IMR-90 (cell line): ENCODE data around the gene CMPK2. TPM values are rescaled to one million over a fixed set of nuclear protein-coding genes. Genes with fewer than 3 reads are reported as not detected.

Source experiments
- ATAC-seq: fragments of 200-7000 bp; cut with Tn5 transposase; 2 replicates; pipeline ENCODE4 v1.9.1; 2020; ENCODE audit warnings: low read depth, mild to moderate bottlenecking, moderate library complexity
- BruUV-seq: library from RNA; stranded (reverse); fragments of 400-500 nt; replicated peaks from 2 replicates; lab custom pipeline; 2021; lab: Mats Ljungman, UMichigan
- CTCF ChIA-PET: fragments of 300-600 bp; formaldehyde crosslinking; extraction: SDS; loops from one replicate; lab custom pipeline; 2021; ENCODE audit warnings: antibody characterized with exemption; lab: Yijun Ruan, JAX
- POLR2A ChIA-PET: fragments of 300-600 bp; sonication (Branson Sonifier 250); formaldehyde crosslinking; loops from one replicate; lab custom pipeline; 2022; ENCODE audit warnings: antibody characterized with exemption; ENCODE audit not compliant: unreplicated experiment; lab: Charles Lee
- DNase-seq: peaks from one replicate; pipeline ENCODE4 v3.0.0; 2013
- H2AFZ ChIP-seq: replicated peaks from 2 replicates; pipeline ENCODE3; 2013; ENCODE audit warnings: low read length, mild to moderate bottlenecking; ENCODE audit not compliant: poor library complexity
- H2AK5ac ChIP-seq: 2 replicates; pipeline ENCODE4 v1.6.1; 2013; ENCODE audit warnings: low read depth, low read length, inconsistent platforms
- H2AK9ac ChIP-seq: replicated peaks from 2 replicates; pipeline ENCODE3; 2013; ENCODE audit warnings: mild to moderate bottlenecking, low read depth, low read length, moderate library complexity; ENCODE audit not compliant: poor library complexity
- H2BK120ac ChIP-seq: 2 replicates; pipeline ENCODE4 v1.6.1; 2013; ENCODE audit warnings: low read depth, low read length, inconsistent platforms
- H2BK15ac ChIP-seq: 3 replicates; pipeline ENCODE4 v1.6.1; 2013; ENCODE audit warnings: low read depth, low read length, inconsistent platforms
- H2BK20ac ChIP-seq: 2 replicates; pipeline ENCODE4 v1.6.1; 2013; ENCODE audit warnings: low read depth, mild to moderate bottlenecking, inconsistent platforms, low read length, moderate library complexity
- H2BK5ac ChIP-seq: 2 replicates; pipeline ENCODE4 v1.6.1; 2013; ENCODE audit warnings: mild to moderate bottlenecking, low read depth, low read length, inconsistent platforms; ENCODE audit not compliant: poor library complexity, severe bottlenecking
- H3K14ac ChIP-seq: replicated peaks from 2 replicates; pipeline ENCODE4 v1.6.1; 2013; ENCODE audit warnings: low read depth, low read length, inconsistent platforms
- H3K18ac ChIP-seq: 2 replicates; pipeline ENCODE4 v1.6.1; 2013; ENCODE audit warnings: low read depth, low read length, control low read depth
- H3K23ac ChIP-seq: 2 replicates; pipeline ENCODE4 v1.6.1; 2013; ENCODE audit warnings: low read depth, low read length, inconsistent platforms
- H3K27ac ChIP-seq: 2 replicates; pipeline ENCODE4 v1.5.1; 2013; ENCODE audit warnings: mild to moderate bottlenecking, control low read depth, low read length; ENCODE audit not compliant: insufficient read depth
- H3K27me3 ChIP-seq: 2 replicates; pipeline ENCODE4 v1.6.1; 2013; ENCODE audit warnings: low read length; ENCODE audit not compliant: control insufficient read depth, insufficient read depth
- H3K36me3 ChIP-seq: 2 replicates; pipeline ENCODE4 v1.6.1; 2013; ENCODE audit warnings: low read length, mixed read lengths; ENCODE audit not compliant: control insufficient read depth, insufficient read depth
- H3K4ac ChIP-seq: 2 replicates; pipeline ENCODE4 v1.6.1; 2013; ENCODE audit warnings: low read depth, low read length, inconsistent platforms
- H3K4me1 ChIP-seq: 2 replicates; pipeline ENCODE4 v1.6.1; 2013; ENCODE audit warnings: low read length, mixed read lengths; ENCODE audit not compliant: control insufficient read depth, insufficient read depth
- H3K4me2 ChIP-seq: 2 replicates; pipeline ENCODE4 v1.6.1; 2013; ENCODE audit warnings: low read depth, mild to moderate bottlenecking, control low read depth, low read length, moderate library complexity
- H3K4me3 ChIP-seq: 2 replicates; pipeline ENCODE4 v1.5.1; 2013; ENCODE audit warnings: low read depth, mild to moderate bottlenecking, control low read depth, low read length, moderate library complexity; ENCODE audit not compliant: insufficient read depth
- H3K56ac ChIP-seq: 2 replicates; pipeline ENCODE4 v1.6.1; 2013; ENCODE audit warnings: low read length, inconsistent platforms; ENCODE audit not compliant: insufficient read depth; ENCODE audit errors: extremely low read depth
- H3K79me1 ChIP-seq, 2 experiments: 2 replicates each; pipeline ENCODE4 v1.6.1; 2013; ENCODE audit warnings: low read length in 2 of 2, inconsistent platforms in 1 of 2, low read depth in 1 of 2
- H3K9ac ChIP-seq: 2 replicates; pipeline ENCODE4 v1.6.1; 2013; ENCODE audit warnings: low read depth, low read length, control low read depth
- H3K9me1 ChIP-seq: 2 replicates; pipeline ENCODE4 v1.6.1; 2013; ENCODE audit warnings: low read length, inconsistent platforms; ENCODE audit not compliant: insufficient read depth
- H3K9me3 ChIP-seq: 2 replicates; pipeline ENCODE4 v1.6.1; 2013; ENCODE audit warnings: low read length; ENCODE audit not compliant: control insufficient read depth, insufficient read depth
- H4K20me1 ChIP-seq: 2 replicates; pipeline ENCODE4 v1.6.1; 2013; ENCODE audit warnings: low read length, inconsistent platforms; ENCODE audit not compliant: insufficient read depth
- H4K5ac ChIP-seq: 2 replicates; pipeline ENCODE4 v1.6.1; 2013; ENCODE audit warnings: mild to moderate bottlenecking, low read depth, low read length, control low read depth
- H4K8ac ChIP-seq, 2 experiments: 2 replicates each; pipeline ENCODE4 v1.6.1; 2013; ENCODE audit warnings: low read depth in 2 of 2, low read length in 2 of 2, control low read depth in 1 of 2, inconsistent platforms in 1 of 2
- H4K91ac ChIP-seq: 2 replicates; pipeline ENCODE4 v1.6.1; 2013; ENCODE audit warnings: low read depth, low read length, inconsistent platforms; ENCODE audit not compliant: insufficient read depth
- BHLHE40 ChIP-seq: fragments of 150-350 bp; IDR thresholded peaks from 2 replicates; pipeline ENCODE4 v1.6.1; 2016; ENCODE audit warnings: mild to moderate bottlenecking, low read depth, low read length
- CEBPB ChIP-seq: IDR thresholded peaks from 2 replicates; pipeline ENCODE4 v1.6.1; 2012; ENCODE audit warnings: low read depth, low read length, improper control_type of control experiment
- CHD1 ChIP-seq: IDR thresholded peaks from 2 replicates; pipeline ENCODE4 v1.6.1; 2012; ENCODE audit warnings: low read depth, low read length, improper control_type of control experiment
- CTCF ChIP-seq: conservative IDR thresholded peaks from 2 replicates; pipeline ENCODE4 v1.5.1; 2012; ENCODE audit warnings: mild to moderate bottlenecking, low read depth, low read length, improper control_type of control experiment
- ELK1 ChIP-seq: fragments of 150-350 bp; IDR thresholded peaks from 2 replicates; pipeline ENCODE4 v1.6.1; 2016; ENCODE audit warnings: low read depth, mild to moderate bottlenecking, low read length, moderate library complexity, borderline replicate concordance
- FOS ChIP-seq: fragments of 150-350 bp; IDR thresholded peaks from 2 replicates; pipeline ENCODE4 v1.6.1; 2016; ENCODE audit warnings: low read depth, low read length
- MAFK ChIP-seq: IDR thresholded peaks from 2 replicates; pipeline ENCODE4 v1.6.1; 2012; ENCODE audit warnings: low read depth, low read length, improper control_type of control experiment
- MAZ ChIP-seq: IDR thresholded peaks from 2 replicates; pipeline ENCODE4 v1.6.1; 2012; ENCODE audit warnings: low read depth, mild to moderate bottlenecking, low read length, improper control_type of control experiment, moderate library complexity, borderline replicate concordance
- MXI1 ChIP-seq: IDR thresholded peaks from 2 replicates; pipeline ENCODE4 v1.6.1; 2012; ENCODE audit warnings: low read depth, mild to moderate bottlenecking, low read length, moderate library complexity, borderline replicate concordance
- NFE2L2 ChIP-seq: fragments of 150-350 bp; IDR thresholded peaks from 2 replicates; pipeline ENCODE4 v1.6.1; 2016; ENCODE audit warnings: low read depth, mild to moderate bottlenecking, low read length
- POLR2A ChIP-seq: IDR thresholded peaks from 2 replicates; pipeline ENCODE4 v1.6.1; 2012; ENCODE audit warnings: mild to moderate bottlenecking, low read depth, low read length
- RAD21 ChIP-seq: IDR thresholded peaks from 2 replicates; pipeline ENCODE4 v1.6.1; 2012; ENCODE audit warnings: low read length, improper control_type of control experiment
- RCOR1 ChIP-seq: IDR thresholded peaks from 2 replicates; pipeline ENCODE4 v1.6.1; 2012; ENCODE audit warnings: mild to moderate bottlenecking, low read length, improper control_type of control experiment; ENCODE audit not compliant: insufficient replicate concordance
- RFX5 ChIP-seq: IDR thresholded peaks from 2 replicates; pipeline ENCODE4 v1.8.0; 2012; ENCODE audit warnings: low read depth, mild to moderate bottlenecking, low read length, moderate library complexity
- SMC3 ChIP-seq: fragments of 150-350 bp; IDR thresholded peaks from 2 replicates; pipeline ENCODE4 v1.6.1; 2016; ENCODE audit warnings: low read depth, mild to moderate bottlenecking, antibody characterized with exemption, low read length, moderate library complexity
- USF2 ChIP-seq: fragments of 150-350 bp; IDR thresholded peaks from 2 replicates; pipeline ENCODE4 v1.6.1; 2017; ENCODE audit warnings: mild to moderate bottlenecking, antibody characterized with exemption, low read length, low read depth
- WGBS, 2 experiments: methylation state at CpG; one replicate each; pipeline versions ENCODE4 v1.1.5 to v1.1.7; 2013; ENCODE audit warnings: missing lambda C conversion rate in 2 of 2; ENCODE audit not compliant: insufficient read length in 1 of 2; ENCODE audit errors: extremely low coverage in 2 of 2; 5-methylcytosine and 5-hydroxymethylcytosine counted together
- dilution Hi-C: fragments of 300-500 bp; cut with HindIII; formaldehyde crosslinking; loops from one replicate; pipeline ENCODE4 v1.14.3; 2018; ENCODE audit warnings: low sequenced_read_pairs; ENCODE audit not compliant: unreplicated experiment
- in situ Hi-C: fragments of 300-500 bp; cut with MboI; formaldehyde crosslinking; loops from 3 replicates; pipeline ENCODE4 v1.14.3; 2019; ENCODE audit warnings: low sequenced_read_pairs, inconsistent platforms, mixed read lengths
- intact Hi-C: fragments of 100-400 bp; cut with micrococcal nuclease; formaldehyde crosslinking; loops from 2 replicates; pipeline ENCODE4 v1.10.0; 2022
- polyA plus RNA-seq, 3 experiments: library from polyadenylated mRNA; depleted of rRNA; stranded (reverse); fragments of >200 nt; gene quantifications; 2 replicates each; pipeline ENCODE4 v1.2.3, GENCODE V29; 2012; ENCODE audit warnings: low replicate concordance in 1 of 3
- total RNA-seq: library from RNA; depleted of rRNA; stranded (reverse); fragments of >200 nt; gene quantifications from 2 replicates; pipeline ENCODE4 v1.2.3, GENCODE V29; 2012

Gene CMPK2
- total and polyA plus RNA-seq, 2 of the 4 experiments (the other 2 are of a cell fraction): 0.03 to 0.18 TPM

- H2AK9ac ChIP-seq: no peak overlapping the region
- H3K4ac ChIP-seq: no peak overlapping the region
- no peaks in the 10 kb centered on the region for H3K9me1 ChIP-seq
- H4K8ac ChIP-seq: no peak overlapping the region
- H2BK15ac ChIP-seq: no peak overlapping the region
- H3K27ac ChIP-seq: no peak overlapping the region
- ChIA-PET POLR2A (no interaction called here), CTCF (no interaction called here)
- no peak overlapping the region for H3K23ac ChIP-seq
- DNase-seq: no peak
- no peak overlapping the region for H3K4me3 ChIP-seq
- no CpG with 5 or more reads among the region's 2 CpGs for WGBS, 2 experiments
- H3K4me1 ChIP-seq: no peaks in the 10 kb centered on the region
- H3K79me1 ChIP-seq: no peaks in the 10 kb centered on the region
- no peak overlapping the region for H3K56ac ChIP-seq
- H4K91ac ChIP-seq: no peak overlapping the region
- dilution Hi-C loops: no loop called here
- H4K20me1 ChIP-seq: no peaks in the 10 kb centered on the region
- H3K4me2 ChIP-seq: no peak overlapping the region
- no peak overlapping the region for H3K14ac ChIP-seq
- no peaks in the 10 kb centered on the region for H3K27me3 ChIP-seq
- ATAC-seq: no peak
- no peak overlapping the region for H3K18ac ChIP-seq
- no peaks in the 10 kb centered on the region for H3K36me3 ChIP-seq
- H4K5ac ChIP-seq: no peak overlapping the region
- in situ Hi-C loops: no loop called here
- H3K9ac ChIP-seq: no peak overlapping the region
- no peak overlapping the region for H2BK20ac ChIP-seq
- no peak overlapping the region for H2AFZ ChIP-seq
- TF ChIP-seq POLR2A: no peak
- TF ChIP-seq USF2: no peak
- no peak for TF ChIP-seq RFX5
- no peak for TF ChIP-seq CTCF
- no peak for TF ChIP-seq FOS
- TF ChIP-seq CHD1: no peak
- no peak for TF ChIP-seq MAZ
- no peak for TF ChIP-seq CEBPB
- TF ChIP-seq RCOR1: no peak
- no peak for TF ChIP-seq ELK1
- TF ChIP-seq BHLHE40: no peak
- TF ChIP-seq NFE2L2: no peak
- TF ChIP-seq MAFK: no peak
- no peak for TF ChIP-seq RAD21
- TF ChIP-seq MXI1: no peak
- TF ChIP-seq SMC3: no peak
- H2AK5ac ChIP-seq: no peak overlapping the region
- H2BK120ac ChIP-seq: no peak overlapping the region
- H3K9me3 ChIP-seq: no peaks in the 10 kb centered on the region; the same call in 1 of the 2 replicates
- intact Hi-C loops: no loop called here
- no peak overlapping the region for H2BK5ac ChIP-seq
- no TSS peak for BruUV-seq
These were observed 32.5 kb downstream of the CMPK2 start for GRCh38 chr2:6833300-6833604.
